ENCODE measurements around the gene ZNF710. TPM values are rescaled to one million over a fixed set of nuclear protein-coding genes. Genes with fewer than 3 reads are reported as not detected.

ZNF710 gene
- total RNA-seq, 4 donors from 2014 or later = 19.2 to 32.1 (median 25.0) TPM

DNA sequence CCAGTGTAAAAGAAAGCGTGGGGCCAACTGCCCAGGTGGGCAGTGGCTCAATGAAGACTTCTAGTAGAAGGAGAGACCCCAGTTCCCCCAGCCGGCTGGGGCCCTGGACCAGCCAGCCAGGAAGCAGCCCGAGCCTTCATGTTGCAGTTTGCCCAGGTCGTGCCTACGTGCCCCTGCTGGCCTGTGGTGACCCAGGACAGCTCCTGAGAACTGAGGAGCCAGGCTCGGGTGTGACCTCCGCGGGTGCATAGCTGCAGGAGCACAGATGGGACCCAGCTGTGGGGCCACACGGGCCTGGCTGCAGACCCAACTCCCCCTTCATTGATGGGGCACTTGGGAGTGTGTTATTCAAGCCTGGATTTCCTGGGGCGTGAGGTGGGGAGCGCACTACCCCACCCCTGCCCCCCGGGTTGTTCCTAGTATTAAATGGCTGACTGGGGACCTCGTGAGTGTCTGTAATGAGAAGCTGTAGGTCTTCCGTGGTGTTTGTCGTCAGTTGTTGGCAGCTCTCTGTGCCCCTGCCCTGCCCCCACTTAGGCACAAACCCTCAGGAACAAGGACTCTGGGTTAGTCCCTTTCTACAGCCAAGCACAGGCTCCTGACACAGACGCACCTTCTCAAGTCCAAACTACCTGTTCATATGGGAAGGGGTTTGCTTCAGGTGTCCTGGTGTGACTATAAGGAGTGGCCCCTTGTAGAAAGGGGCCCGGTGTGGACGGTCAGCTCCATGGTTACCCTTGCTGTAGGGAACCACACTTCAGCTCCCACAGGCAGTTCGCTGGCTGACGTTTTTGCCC lies 62.0 kb downstream of the ZNF710 start:
- 76% methylated on average over 4 of the region's 20 CpGs for WGBS
- TF ChIP-seq POLR2A (IDR thresholded peaks at IDR 0.05) = no peak
- peaks cover 67% of the 10 kb centered on the region for H3K4me1 ChIP-seq
- no peak for DNase-seq (ENCODE audit: low spot score in 2 of 2)
- H3K9me3 ChIP-seq = no peaks in the 10 kb centered on the region
- H3K4me3 ChIP-seq = no peak overlapping the region
- H3K27me3 ChIP-seq = no peaks in the 10 kb centered on the region
- H3K36me3 ChIP-seq = peaks cover 12% of the 10 kb centered on the region
- peak overlapping the region; percentile 84 for H3K27ac ChIP-seq

DNA sequence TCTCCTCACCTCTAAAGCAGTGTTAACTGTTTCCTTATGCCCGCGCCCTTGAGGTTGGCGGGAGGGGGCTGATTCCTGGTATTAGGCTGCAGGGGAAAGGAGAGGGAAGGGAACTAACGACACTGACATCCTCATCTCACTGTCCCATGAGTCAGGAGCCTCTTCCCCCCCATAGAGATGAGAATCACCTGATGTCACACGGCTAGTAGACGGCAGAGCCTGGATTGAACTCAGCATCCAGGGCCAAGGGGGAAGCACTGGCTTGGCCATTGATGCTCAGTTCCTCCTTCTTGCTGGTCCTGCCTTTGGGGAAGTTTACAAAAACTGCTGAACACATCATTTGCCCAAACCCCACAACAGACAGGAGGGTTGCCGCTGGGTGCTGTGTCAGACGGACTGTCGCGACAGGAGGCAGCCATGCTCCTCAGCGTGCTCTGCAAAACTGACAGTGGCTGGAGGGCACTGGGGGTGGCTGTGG lies 62.7 kb downstream of the ZNF710 start:
- WGBS = 80% methylated on average over 6 of the region's 11 CpGs
- H3K4me1 ChIP-seq = peaks cover 65% of the 10 kb centered on the region
- DNase-seq (ENCODE audit: low spot score in 2 of 2) = no peak
- no peaks in the 10 kb centered on the region for H3K9me3 ChIP-seq
- H3K36me3 ChIP-seq = peaks cover 18% of the 10 kb centered on the region
- H3K4me3 ChIP-seq = no peak overlapping the region
- TF ChIP-seq EP300 (IDR thresholded peaks at IDR 0.05) (no peak), POLR2AphosphoS5 (IDR thresholded peaks at IDR 0.05) (no peak), POLR2A (IDR thresholded peaks at IDR 0.05) (no peak)
- TF ChIP-seq, protein P1, sequence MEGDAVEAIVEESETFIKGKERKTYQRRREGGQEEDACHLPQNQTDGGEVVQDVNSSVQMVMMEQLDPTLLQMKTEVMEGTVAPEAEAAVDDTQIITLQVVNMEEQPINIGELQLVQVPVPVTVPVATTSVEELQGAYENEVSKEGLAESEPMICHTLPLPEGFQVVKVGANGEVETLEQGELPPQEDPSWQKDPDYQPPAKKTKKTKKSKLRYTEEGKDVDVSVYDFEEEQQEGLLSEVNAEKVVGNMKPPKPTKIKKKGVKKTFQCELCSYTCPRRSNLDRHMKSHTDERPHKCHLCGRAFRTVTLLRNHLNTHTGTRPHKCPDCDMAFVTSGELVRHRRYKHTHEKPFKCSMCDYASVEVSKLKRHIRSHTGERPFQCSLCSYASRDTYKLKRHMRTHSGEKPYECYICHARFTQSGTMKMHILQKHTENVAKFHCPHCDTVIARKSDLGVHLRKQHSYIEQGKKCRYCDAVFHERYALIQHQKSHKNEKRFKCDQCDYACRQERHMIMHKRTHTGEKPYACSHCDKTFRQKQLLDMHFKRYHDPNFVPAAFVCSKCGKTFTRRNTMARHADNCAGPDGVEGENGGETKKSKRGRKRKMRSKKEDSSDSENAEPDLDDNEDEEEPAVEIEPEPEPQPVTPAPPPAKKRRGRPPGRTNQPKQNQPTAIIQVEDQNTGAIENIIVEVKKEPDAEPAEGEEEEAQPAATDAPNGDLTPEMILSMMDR (IDR thresholded peaks at IDR 0.05) = no peak
- peak overlapping the region; percentile 84 for H3K27ac ChIP-seq
- H3K27me3 ChIP-seq = no peaks in the 10 kb centered on the region

DNA sequence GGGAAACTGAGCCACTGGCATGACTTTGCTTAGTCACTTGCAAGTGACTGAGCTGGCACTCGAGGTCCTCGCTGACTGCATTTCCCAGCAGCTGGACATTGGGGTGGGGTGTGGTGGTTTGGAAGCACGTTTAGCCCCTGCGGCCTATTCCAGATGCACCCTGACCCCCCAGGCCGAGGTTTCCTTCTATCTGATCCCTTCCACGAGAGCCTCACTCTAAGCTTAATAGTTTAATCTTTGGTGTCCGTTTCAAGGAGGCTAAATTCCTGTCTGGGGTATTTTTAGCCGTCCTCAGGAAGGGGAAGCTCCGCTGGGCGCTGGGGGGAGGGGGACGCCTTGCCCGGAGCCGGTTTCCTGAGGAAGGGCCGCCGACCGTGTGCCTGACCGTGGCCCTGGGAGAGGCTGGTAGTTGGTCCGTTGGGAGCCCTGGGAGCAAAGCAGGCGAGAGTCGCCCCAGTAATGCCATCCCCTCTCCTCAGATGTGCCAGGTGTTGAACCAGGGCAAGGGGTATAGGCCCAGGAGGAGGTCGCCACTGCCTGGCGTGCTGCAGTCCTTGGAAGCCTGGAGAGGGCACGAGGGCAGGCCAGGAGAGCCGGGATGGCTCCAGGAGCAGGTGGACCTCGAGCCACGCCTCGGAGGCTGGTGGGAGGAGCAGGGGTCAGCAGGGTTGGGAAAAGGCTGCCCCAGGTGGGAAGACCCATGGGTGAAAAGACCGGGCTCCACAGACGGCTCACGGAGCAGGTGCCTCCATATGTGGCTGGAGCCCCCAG lies 64.0 kb downstream of the ZNF710 start:
- TF ChIP-seq POLR2A (IDR thresholded peaks at IDR 0.05) = no peak
- TF ChIP-seq POLR2AphosphoS5 (IDR thresholded peaks at IDR 0.05) = no peak
- no peak for TF ChIP-seq EP300 (IDR thresholded peaks at IDR 0.05)
- peaks cover 56% of the 10 kb centered on the region for H3K4me1 ChIP-seq
- H3K9me3 ChIP-seq = no peaks in the 10 kb centered on the region
- no peaks in the 10 kb centered on the region for H3K27me3 ChIP-seq
- DNase-seq (ENCODE audit: low spot score in 2 of 2) = no peak
- 72% methylated on average over 22 of the region's 30 CpGs for WGBS
- H3K4me3 ChIP-seq = no peak overlapping the region
- peak overlapping the region; percentile 61 for H3K27ac ChIP-seq
- H3K36me3 ChIP-seq = peaks cover 18% of the 10 kb centered on the region

DNA sequence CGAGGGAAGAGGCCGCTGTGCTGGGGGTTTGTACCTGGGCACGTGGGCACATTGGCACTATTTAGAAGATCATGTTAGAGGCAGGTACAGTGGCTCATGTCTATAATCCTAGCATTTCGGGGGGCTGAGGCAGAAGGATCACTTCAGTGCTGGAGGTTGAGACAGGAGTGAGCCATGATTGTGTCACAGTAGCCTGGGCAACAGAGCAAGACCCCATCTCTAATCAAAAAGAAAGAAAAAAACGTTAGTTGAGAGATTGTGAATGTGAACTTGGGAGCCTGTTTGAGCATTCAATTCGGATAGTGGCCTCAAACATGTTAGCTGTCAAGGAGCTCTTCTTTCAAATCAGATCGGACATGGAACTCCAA lies 64.5 kb downstream of the ZNF710 start:
- no peak for DNase-seq (ENCODE audit: low spot score in 2 of 2)
- H3K27ac ChIP-seq = peak overlapping the region; percentile 61
- WGBS = 86% methylated on average over 7 of the region's 7 CpGs
- H3K9me3 ChIP-seq = no peaks in the 10 kb centered on the region
- TF ChIP-seq EP300 (IDR thresholded peaks at IDR 0.05) (no peak), POLR2A (IDR thresholded peaks at IDR 0.05) (no peak), POLR2AphosphoS5 (IDR thresholded peaks at IDR 0.05) (no peak)
- TF ChIP-seq, protein P1 (IDR thresholded peaks at IDR 0.05) = no peak
- peaks cover 18% of the 10 kb centered on the region for H3K36me3 ChIP-seq
- peaks cover 51% of the 10 kb centered on the region for H3K4me1 ChIP-seq
- no peaks in the 10 kb centered on the region for H3K27me3 ChIP-seq
- no peak overlapping the region for H3K4me3 ChIP-seq

DNA sequence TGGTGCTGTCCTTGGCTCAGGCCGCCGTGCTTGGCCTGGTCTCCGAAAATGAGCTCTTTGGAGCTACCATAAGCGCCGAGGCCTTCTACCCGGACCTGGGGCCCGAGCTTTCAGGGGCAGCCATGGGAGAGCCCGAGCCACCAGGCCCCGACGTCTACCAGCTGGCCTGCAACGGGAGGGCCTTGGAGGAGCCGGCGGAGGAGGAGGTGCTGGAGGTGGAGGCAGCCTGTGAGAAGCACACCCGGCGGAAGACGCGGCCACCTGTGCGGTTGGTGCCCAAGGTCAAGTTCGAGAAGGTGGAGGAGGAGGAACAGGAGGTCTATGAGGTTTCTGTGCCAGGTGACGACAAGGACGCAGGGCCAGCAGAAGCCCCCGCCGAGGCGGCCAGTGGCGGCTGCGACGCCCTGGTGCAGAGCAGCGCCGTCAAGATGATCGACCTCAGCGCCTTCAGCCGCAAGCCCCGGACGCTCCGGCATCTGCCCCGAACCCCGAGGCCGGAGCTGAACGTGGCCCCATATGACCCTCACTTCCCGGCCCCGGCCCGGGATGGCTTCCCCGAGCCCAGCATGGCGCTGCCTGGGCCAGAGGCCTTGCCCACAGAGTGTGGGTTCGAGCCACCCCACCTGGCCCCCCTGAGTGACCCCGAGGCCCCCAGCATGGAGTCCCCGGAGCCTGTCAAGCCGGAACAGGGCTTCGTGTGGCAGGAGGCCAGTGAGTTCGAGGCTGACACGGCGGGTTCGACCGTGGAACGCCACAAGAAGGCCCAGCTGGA lies 66.2 kb downstream of the ZNF710 start:
- TF ChIP-seq POLR2A (IDR thresholded peaks at IDR 0.05) = no peak
- TF ChIP-seq, protein P1 (IDR thresholded peaks at IDR 0.05) = no peak
- no peak for TF ChIP-seq POLR2AphosphoS5 (IDR thresholded peaks at IDR 0.05)
- no peak for TF ChIP-seq EP300 (IDR thresholded peaks at IDR 0.05)
- 91% methylated on average over 36 of the region's 55 CpGs for WGBS
- no peaks in the 10 kb centered on the region for H3K9me3 ChIP-seq
- peak overlapping the region; percentile 10 for H3K27ac ChIP-seq
- peaks cover 47% of the 10 kb centered on the region for H3K4me1 ChIP-seq
- no peak overlapping the region for H3K4me3 ChIP-seq
- no peaks in the 10 kb centered on the region for H3K27me3 ChIP-seq
- peaks cover 19% of the 10 kb centered on the region for H3K36me3 ChIP-seq
- no peak for DNase-seq (ENCODE audit: low spot score in 2 of 2)
